H9 (cell line): ENCODE results near the gene DDI1. TPM values are rescaled to one million over a fixed set of nuclear protein-coding genes. Genes with fewer than 3 reads are reported as not detected.

Experiments
- DNase-seq: peaks from one replicate; pipeline ENCODE4 v3.0.0-alpha.2; 2017
- H2AFZ ChIP-seq: one replicate; pipeline ENCODE4 v1.6.1; 2013; ENCODE audit warnings: mild to moderate bottlenecking, low read length, control low read depth, moderate library complexity
- H2AK5ac ChIP-seq: 2 replicates; pipeline ENCODE4 v1.6.1; 2013; ENCODE audit warnings: low read length, control low read depth, mixed read lengths; ENCODE audit not compliant: insufficient read length
- H2BK120ac ChIP-seq: one replicate; pipeline ENCODE4 v1.6.1; 2013; ENCODE audit warnings: low read depth, mild to moderate bottlenecking, low read length, control low read depth, inconsistent platforms; ENCODE audit not compliant: poor library complexity, severe bottlenecking
- H2BK12ac ChIP-seq: 2 replicates; pipeline ENCODE4 v1.6.1; 2013; ENCODE audit warnings: low read length, control low read depth, mixed read lengths, low read depth; ENCODE audit not compliant: insufficient read length
- H2BK15ac ChIP-seq: 2 replicates; pipeline ENCODE4 v1.6.1; 2013; ENCODE audit warnings: low read depth, low read length, control low read depth
- H2BK20ac ChIP-seq: one replicate; pipeline ENCODE4 v1.6.1; 2013; ENCODE audit warnings: low read depth, mild to moderate bottlenecking, low read length, control low read depth, inconsistent platforms; ENCODE audit not compliant: poor library complexity, severe bottlenecking
- H2BK5ac ChIP-seq: 2 replicates; pipeline ENCODE4 v1.6.1; 2013; ENCODE audit warnings: low read length, control low read depth, mixed read lengths; ENCODE audit not compliant: insufficient read length
- H3K14ac ChIP-seq: 2 replicates; pipeline ENCODE4 v1.6.1; 2013; ENCODE audit warnings: low read length, control low read depth; ENCODE audit not compliant: insufficient read depth
- H3K18ac ChIP-seq: 2 replicates; pipeline ENCODE4 v1.6.1; 2013; ENCODE audit warnings: low read depth, mild to moderate bottlenecking, mixed read lengths, low read length, control low read depth; ENCODE audit not compliant: insufficient read length
- H3K23ac ChIP-seq: 2 replicates; pipeline ENCODE4 v1.6.1; 2013; ENCODE audit warnings: low read length, control low read depth, mixed read lengths, low read depth; ENCODE audit not compliant: insufficient read length
- H3K23me2 ChIP-seq: 2 replicates; pipeline ENCODE4 v1.6.1; 2013; ENCODE audit warnings: low read depth, mild to moderate bottlenecking, mixed read lengths, low read length, control low read depth; ENCODE audit not compliant: insufficient read length, poor library complexity, severe bottlenecking
- H3K27ac ChIP-seq: 2 replicates; pipeline ENCODE4 v1.5.1; 2013; ENCODE audit warnings: low read length, control low read depth, mixed read lengths, low read depth; ENCODE audit not compliant: insufficient read length
- H3K27me3 ChIP-seq: 2 replicates; pipeline ENCODE4 v1.6.1; 2013; ENCODE audit warnings: low read length, control low read depth, inconsistent platforms; ENCODE audit not compliant: insufficient read depth
- H3K4ac ChIP-seq: 2 replicates; pipeline ENCODE4 v1.6.1; 2013; ENCODE audit warnings: low read depth, mild to moderate bottlenecking, control low read depth, inconsistent platforms, low read length, moderate library complexity
- H3K4me1 ChIP-seq: 2 replicates; pipeline ENCODE4 v1.6.1; 2013; ENCODE audit warnings: low read length, control low read depth, inconsistent platforms; ENCODE audit not compliant: insufficient read depth
- H3K4me2 ChIP-seq: 2 replicates; pipeline ENCODE4 v1.6.1; 2013; ENCODE audit warnings: low read length, control low read depth, mixed read lengths; ENCODE audit not compliant: insufficient read length, insufficient read depth
- H3K56ac ChIP-seq: 2 replicates; pipeline ENCODE4 v1.6.1; 2013; ENCODE audit warnings: low read depth, mild to moderate bottlenecking, mixed read lengths, low read length, control low read depth; ENCODE audit not compliant: insufficient read length
- H3K79me1 ChIP-seq: 2 replicates; pipeline ENCODE4 v1.6.1; 2013; ENCODE audit warnings: low read depth, mild to moderate bottlenecking, moderate library complexity, low read length, control low read depth, inconsistent platforms; ENCODE audit not compliant: insufficient read depth, poor library complexity, severe bottlenecking
- H3K79me2 ChIP-seq: 2 replicates; pipeline ENCODE4 v1.6.1; 2013; ENCODE audit warnings: low read length, control low read depth, inconsistent platforms; ENCODE audit not compliant: insufficient read depth
- H3K9ac ChIP-seq: 2 replicates; pipeline ENCODE4 v1.6.1; 2013; ENCODE audit warnings: low read length, control low read depth, mixed read lengths; ENCODE audit not compliant: insufficient read length; ENCODE audit errors: extremely low read depth
- H3K9me3 ChIP-seq: one replicate; pipeline ENCODE4 v1.6.1; 2013; ENCODE audit warnings: low read depth, low read length, inconsistent platforms; ENCODE audit not compliant: control insufficient read depth
- H3T11ph ChIP-seq: one replicate; pipeline ENCODE4 v1.6.1; 2013; ENCODE audit warnings: mild to moderate bottlenecking, low read length, control low read depth, inconsistent platforms
- H4K20me1 ChIP-seq: one replicate; pipeline ENCODE4 v1.6.1; 2013; ENCODE audit not compliant: control insufficient read depth, insufficient read length, insufficient read depth
- H4K5ac ChIP-seq: 2 replicates; pipeline ENCODE4 v1.6.1; 2013; ENCODE audit warnings: low read depth, mild to moderate bottlenecking, mixed read lengths, low read length, control low read depth; ENCODE audit not compliant: insufficient read length
- H4K8ac ChIP-seq: replicated peaks from 2 replicates; pipeline ENCODE4 v1.6.1; 2013; ENCODE audit warnings: low read length, control low read depth, mixed read lengths, low read depth; ENCODE audit not compliant: insufficient read length
- H4K91ac ChIP-seq: 2 replicates; pipeline ENCODE4 v1.6.1; 2013; ENCODE audit warnings: low read depth, mild to moderate bottlenecking, moderate library complexity, mixed read lengths, low read length, control low read depth; ENCODE audit not compliant: insufficient read length
- H3K27ac Mint-ChIP-seq, 3 experiments: 2 replicates in 2 of 3; 3 replicates in 1 of 3; pipeline ENCODE4 v1.8.0; 2020 to 2021; ENCODE audit warnings: mixed read lengths in 3 of 3, mild to moderate bottlenecking in 1 of 3, moderate library complexity in 1 of 3
- H3K27me3 Mint-ChIP-seq: 2 replicates; pipeline ENCODE4 v1.8.0; 2021; ENCODE audit warnings: low read depth, mild to moderate bottlenecking, moderate library complexity, mixed read lengths
- H3K36me3 Mint-ChIP-seq, 3 experiments: 2 replicates in 2 of 3; 3 replicates in 1 of 3; pipeline ENCODE4 v1.8.0; 2020 to 2021; ENCODE audit warnings: low read depth in 3 of 3, mixed read lengths in 3 of 3; ENCODE audit not compliant: insufficient read depth in 1 of 3
- H3K4me1 Mint-ChIP-seq, 2 experiments: 2 replicates each; pipeline ENCODE4 v1.8.0; 2020; ENCODE audit warnings: mixed read lengths in 2 of 2
- H3K4me3 Mint-ChIP-seq, 2 experiments: 2 replicates in 1 of 2; 3 replicates in 1 of 2; pipeline ENCODE4 v1.8.0; 2020 to 2021; ENCODE audit warnings: mild to moderate bottlenecking in 2 of 2, mixed read lengths in 2 of 2, moderate library complexity in 1 of 2
- H3K9me3 Mint-ChIP-seq, 2 experiments: 2 replicates in 1 of 2; 3 replicates in 1 of 2; pipeline ENCODE4 v1.8.0; 2020; ENCODE audit warnings: mild to moderate bottlenecking in 2 of 2, mixed read lengths in 2 of 2, moderate library complexity in 1 of 2
- CTCF ChIP-seq: fragments of 200-600 bp; sonication (generic); conservative IDR thresholded peaks from 3 replicates; pipeline ENCODE4 v1.8.0; 2021; ENCODE audit warnings: antibody characterized with exemption, mild to moderate bottlenecking
- WGBS: extraction: QIAGEN DNeasy Blood & Tissue Kit; methylation state at CpG from one replicate; pipeline ENCODE4 v1.1.7; 2013; ENCODE audit warnings: missing lambda C conversion rate, low lambda C conversion rate, mixed read lengths; ENCODE audit not compliant: insufficient read length; ENCODE audit errors: extremely low coverage; 5-methylcytosine and 5-hydroxymethylcytosine counted together
- long read RNA-seq: library from polyadenylated mRNA; unstranded; transcript quantifications from one replicate; pipeline ENCODE4 v2.0.0, GENCODE V29; 2020
- total RNA-seq: library from RNA; stranded (reverse); gene quantifications from 2 replicates; pipeline ENCODE4 v1.2.1, GENCODE V29; 2021

DDI1 gene
- total RNA-seq, result not detected in 2 replicates
- long read RNA-seq, result 0 reads

- Histone ChIP-seq H3K79me1 (no peaks in the 10 kb centered on the region), H4K8ac (no peak within 1 kb of the TSS), H3K79me2 (no peaks in the 10 kb centered on the region), H3K27me3 (no peaks in the 10 kb centered on the region), H3K23me2 (no peaks in the 10 kb centered on the region), H2BK20ac (no peak within 1 kb of the TSS), H3K4me2 (no peak within 1 kb of the TSS), H2BK120ac (no peak within 1 kb of the TSS), H3K9ac (no peak within 1 kb of the TSS), H3K18ac (no peak within 1 kb of the TSS), H2BK12ac (no peak within 1 kb of the TSS), H3K27ac (no peak within 1 kb of the TSS), H4K5ac (no peak within 1 kb of the TSS), H3K56ac (no peak within 1 kb of the TSS), H3K9me3 (no peaks in the 10 kb centered on the region), H2BK5ac (no peak within 1 kb of the TSS), H3K14ac (peak within 1 kb of the TSS; percentile 47; the same call in 1 of the 2 replicates), H3K4me1 (no peaks in the 10 kb centered on the region), H2AFZ (no peak within 1 kb of the TSS), H4K91ac (no peak within 1 kb of the TSS), H2BK15ac (no peak within 1 kb of the TSS; the same call in 1 of the 2 replicates), H3T11ph (no peak within 1 kb of the TSS), H3K4ac (no peak within 1 kb of the TSS), H2AK5ac (no peak within 1 kb of the TSS), H3K23ac (no peak within 1 kb of the TSS), H4K20me1 (no peaks in the 10 kb centered on the region)
- H3K4me3 Mint-ChIP-seq, result no peak within 1 kb of the TSS
- H3K9me3 Mint-ChIP-seq, result peaks cover 0 to 2% of the 10 kb centered on the region in 2 experiments; a peak in 1 of 5 replicates
- no peak for DNase-seq
- no peak within 1 kb of the TSS; a peak in 2 of 7 replicates for H3K27ac Mint-ChIP-seq
- H3K4me1 Mint-ChIP-seq, result no peaks in the 10 kb centered on the region
- H3K36me3 Mint-ChIP-seq, result no peaks in the 10 kb centered on the region
- no peak for TF ChIP-seq CTCF
- WGBS, result no CpG with 5 or more reads among the region's 26 CpGs
- H3K27me3 Mint-ChIP-seq, result no peaks in the 10 kb centered on the region
Measured at GRCh38 chr11:104036588-104036987, at the start of gene DDI1. Gene DDI1 (plus strand): TSS chr11:104036640. CDS start chr11:104036823, 183 bp downstream.
